SW480 (cell line): ENCODE measurements around the gene TBL1XR1.
"Not testable (repeated sequence)": the region's sequence is repeated elsewhere in the genome, so short reads cannot be mapped to it uniquely, and the experiment has no call there.

ENCODE experiments used
- DNase-seq: peaks from one replicate; pipeline ENCODE4 v3.0.0-alpha.2; 2016; ENCODE audit warnings: low spot score

TBL1XR1 gene

DNA sequence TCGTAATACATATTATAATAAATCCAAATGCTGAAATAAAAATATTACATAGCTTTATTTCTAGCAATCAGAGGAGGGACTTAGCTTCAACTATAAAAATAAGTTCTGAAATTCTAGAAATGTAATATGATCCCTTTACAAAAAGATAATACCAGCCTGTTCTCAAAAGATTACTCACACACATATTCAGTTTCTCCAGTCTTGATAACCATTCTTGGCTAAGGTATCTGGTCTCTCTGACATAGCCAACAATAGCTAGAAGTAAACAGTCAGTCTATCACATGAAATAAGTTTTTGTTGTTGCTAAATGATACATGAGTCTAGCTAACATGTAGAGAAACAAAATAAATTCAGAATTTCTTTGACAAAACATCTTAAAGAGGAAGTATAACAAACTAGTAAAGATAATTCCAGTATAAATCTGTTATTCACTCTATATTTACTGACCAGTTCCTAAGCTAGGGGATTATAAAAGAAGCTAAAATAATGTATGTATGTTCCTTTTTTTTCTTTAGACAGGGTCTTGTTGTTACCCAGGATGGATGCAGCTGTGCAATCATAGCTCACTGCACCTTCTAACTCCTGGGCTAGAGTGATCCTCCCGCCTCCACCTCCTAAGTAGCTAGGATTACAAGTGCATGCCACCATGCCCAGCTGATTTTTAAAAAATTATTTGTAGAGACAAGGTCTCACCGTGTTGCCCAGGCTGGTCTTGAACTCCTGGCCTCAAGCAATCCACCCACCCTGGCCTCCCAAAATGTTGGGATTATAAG is 170.6 kb downstream of the TBL1XR1 start:
- no peak for DNase-seq

DNA sequence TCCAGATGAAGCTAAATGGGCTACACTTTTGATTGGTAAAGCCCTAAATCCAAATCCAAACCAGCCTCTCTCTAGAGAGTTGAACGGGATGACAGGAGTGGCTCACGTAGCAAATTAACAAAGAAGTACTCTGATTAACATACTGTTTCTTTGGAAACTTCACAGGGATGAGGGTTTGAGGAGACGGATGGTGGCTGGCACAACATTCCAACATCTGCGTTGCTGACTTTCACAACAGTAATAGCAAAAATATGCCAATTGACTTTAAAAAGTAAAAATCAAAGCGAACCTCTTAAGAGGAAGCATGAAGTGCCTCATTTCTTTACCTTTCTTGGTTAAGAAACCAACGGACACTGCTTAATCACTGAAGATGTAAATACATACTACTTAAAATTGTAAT is 181.4 kb downstream of the TBL1XR1 start:
- DNase-seq: no peak

DNA sequence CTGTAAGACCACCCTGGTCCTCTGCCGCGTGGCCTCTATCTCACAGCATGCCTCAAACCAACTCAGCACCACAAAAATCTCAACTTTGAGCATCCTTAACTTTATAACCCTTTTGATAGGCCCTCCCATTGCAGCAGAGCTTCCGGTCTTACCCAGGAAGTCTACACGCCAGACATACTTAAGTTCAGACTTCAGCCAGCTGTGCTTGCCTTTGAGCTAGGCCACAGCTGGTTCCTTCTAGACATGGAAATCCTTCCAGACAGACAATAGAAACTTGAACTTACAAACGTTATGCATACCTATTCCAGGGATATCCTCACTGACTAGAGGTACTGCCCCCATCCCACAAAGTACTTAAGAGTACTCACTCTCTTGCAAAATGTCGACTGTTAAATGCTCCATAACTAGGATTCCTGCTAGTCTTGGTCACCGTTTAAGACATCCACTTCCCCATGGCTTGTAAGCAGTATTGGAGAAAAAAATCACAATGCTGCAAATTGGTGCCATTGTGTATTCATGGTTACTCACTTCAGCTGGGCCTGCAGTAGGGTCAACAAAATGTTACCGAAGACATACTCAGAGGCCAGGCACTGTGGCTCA is 183.5 kb downstream of the TBL1XR1 start:
- DNase-seq: no peak

DNA sequence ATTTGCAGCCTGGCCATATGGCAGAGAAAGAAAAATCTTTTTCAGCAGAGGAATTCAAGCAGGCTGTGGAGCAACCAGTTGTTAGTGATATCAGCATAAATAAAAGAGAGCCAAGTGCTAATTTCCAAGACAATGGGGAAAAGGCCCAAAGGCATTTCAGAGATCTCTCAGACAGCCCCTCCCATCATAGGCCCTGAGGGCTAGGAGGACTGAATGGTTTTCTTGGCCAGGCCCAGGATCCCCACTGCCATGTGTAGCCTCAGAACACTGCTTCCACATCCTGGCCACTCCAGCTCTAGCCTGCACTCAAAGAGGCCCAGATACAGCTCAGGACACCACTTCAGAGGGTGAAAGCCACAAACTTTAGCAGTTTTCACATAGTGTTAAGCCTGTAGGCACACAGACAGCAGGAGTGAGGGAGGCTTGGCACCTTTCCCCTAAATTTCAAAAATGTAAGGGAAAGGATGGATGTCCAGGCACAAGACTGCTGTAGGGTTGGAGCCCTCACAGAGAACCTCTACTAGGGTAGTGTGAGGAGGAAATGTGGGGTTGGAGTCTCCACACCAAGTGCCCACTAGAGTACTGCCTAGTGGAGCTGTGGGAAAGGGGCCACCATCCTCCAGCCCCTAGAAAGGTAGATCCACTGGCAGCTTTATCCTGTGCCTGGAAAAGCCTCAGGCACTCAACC is 191.4 kb downstream of the TBL1XR1 start:
- DNase-seq: no peak

DNA sequence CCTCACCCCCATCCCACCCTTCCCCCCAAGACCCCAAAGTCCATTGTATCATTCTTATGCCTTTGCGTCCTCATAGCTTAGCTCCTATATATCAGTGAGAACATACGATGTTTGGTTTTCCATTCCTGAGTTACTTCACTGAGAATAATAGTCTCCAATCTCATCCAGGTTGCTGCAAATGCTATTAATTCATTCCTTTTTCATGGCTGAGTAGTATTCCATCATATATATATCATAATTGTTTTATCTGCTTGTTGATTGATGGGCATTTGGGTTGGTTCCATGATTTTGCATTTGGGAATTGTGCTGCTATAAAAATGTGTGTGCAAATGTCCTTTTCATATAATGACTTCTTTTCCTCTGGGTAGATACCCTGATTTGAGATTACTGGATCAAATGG is 197.1 kb downstream of the TBL1XR1 start:
- DNase-seq: not testable (repeated sequence)

DNA sequence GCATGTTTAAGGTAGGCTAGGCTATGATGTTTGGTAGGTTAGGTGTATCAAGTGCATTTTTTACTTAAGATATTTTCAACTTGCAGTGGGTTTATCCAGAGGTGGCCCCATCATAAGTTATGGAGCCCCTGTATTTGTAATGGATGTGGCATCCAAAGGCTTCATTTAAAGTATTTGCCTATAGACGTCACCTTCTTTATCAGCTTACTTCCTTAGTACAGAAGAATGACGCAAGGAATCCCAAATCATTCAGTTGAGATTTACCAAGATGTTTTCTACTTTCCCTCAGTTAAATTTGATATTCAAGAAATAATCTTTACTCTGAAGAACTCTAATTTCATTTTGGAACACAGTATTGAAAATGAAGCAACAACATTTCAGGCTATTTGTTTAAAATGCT is 201.3 kb downstream of the TBL1XR1 start:
- DNase-seq: no peak

DNA sequence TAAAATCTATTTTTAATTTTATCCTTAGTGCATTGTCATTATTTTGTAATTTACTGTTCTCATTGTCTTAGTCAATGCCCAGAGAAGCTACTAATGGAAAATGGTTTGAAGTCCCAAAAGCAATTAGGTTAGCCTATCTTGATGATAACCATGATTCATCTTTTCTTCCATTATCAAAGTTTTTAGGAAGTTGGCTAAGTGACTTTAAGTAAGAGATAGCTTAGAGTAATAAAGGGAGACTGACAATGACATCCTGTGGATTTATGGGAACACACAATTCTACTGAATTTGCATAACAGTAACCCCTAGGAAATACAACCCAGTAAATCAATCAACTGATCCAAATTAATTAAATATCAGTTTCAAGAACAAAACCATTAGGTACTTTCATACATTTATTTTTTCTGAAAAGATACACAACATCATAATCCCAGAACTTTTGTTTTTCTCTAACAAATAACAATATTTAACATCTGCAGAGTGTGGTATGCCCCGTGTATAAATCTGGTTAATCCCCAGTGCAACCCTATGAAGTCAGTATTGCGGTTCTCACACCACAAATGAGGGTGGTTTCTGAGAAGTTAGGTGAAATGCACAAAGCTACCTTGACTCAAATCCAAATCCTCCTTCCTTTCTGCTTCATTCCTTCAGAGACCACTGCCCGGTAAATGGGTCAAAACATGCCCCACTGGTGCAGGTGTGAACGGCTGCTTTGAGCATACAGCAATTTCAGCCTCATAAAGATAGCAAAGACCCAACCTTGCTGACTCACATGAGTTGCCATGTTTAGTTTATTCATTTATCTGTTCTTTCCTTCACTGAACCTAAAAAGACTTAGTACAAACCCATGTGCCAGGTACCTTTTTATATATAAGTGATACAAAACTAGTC is 202.1 kb downstream of the TBL1XR1 start:
- no peak for DNase-seq

DNA sequence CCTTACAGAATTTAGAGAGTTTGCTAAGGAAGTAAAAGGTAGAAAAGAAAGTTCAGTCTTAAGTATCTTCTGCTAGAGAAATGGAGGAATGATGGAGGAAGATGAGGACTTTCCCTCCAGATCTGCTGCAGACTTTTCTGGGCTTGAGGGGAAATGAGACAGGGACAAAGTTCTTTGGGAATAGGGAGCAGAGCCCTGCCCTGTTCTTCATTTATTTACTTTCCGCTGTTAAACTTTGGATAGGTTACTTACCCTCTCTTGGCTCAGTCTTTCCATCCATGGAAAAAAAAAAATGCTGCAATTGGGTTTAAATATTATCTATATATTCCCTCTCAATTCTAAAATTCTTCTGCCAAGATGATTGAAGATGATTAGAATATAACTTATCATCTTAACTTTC is 202.9 kb downstream of the TBL1XR1 start:
- no peak for DNase-seq

DNA sequence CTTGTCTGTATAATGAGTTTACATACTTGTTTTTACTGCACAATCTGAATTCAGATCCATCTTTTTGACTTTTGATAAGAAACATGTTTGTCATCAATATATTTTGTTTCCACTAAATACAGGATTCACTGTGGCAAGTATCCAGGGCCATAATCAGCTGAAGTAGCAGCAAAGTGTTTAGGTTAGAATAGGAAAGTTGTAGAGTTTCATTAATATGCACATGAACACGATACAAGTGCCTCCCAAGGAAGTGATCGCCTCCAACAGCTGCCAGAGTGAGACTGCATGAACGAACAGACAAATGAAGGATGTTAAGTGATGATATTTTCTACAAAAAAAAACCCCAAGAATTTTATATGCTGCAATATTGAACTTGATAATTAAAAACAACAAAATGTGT is 204.3 kb downstream of the TBL1XR1 start:
- DNase-seq: no peak

DNA sequence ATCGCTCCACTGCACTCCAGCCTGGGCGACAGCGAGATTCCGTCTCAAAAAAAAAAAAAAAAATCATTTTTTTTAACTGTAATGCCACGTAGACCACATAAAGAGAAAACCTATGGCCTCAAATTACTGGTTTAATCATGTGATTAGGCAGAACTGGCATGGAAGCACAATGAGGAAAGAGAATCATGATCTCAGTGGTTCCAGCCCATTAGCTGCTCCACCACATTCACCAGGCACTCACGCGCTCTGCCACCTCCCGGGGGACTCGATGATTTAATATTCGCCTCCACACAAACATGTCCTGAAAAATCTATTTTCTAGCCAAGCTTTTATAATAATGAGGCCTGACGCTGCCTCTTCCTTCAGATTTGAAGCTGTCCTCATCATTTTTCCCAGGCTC is 204.7 kb downstream of the TBL1XR1 start:
- DNase-seq: no peak

DNA sequence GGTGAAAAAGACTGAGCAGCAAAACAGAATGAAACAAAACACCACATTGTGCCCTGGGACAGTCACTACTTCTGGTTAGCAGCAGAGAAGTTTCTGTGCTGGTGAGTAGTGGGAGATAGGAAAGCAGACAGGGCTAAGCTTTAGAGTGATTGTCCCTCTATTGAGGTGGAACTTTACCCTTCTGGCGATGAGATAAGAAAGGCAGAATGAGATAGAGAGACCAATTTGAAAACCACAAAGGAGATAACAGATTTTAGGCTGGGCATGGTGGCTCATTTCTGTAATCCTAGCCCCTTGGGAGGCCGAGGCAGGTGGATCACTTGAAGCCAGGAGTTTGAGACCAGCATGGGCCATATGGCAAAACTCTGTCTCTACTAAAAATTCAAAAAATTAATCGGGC is 208.5 kb downstream of the TBL1XR1 start:
- DNase-seq: no peak

DNA sequence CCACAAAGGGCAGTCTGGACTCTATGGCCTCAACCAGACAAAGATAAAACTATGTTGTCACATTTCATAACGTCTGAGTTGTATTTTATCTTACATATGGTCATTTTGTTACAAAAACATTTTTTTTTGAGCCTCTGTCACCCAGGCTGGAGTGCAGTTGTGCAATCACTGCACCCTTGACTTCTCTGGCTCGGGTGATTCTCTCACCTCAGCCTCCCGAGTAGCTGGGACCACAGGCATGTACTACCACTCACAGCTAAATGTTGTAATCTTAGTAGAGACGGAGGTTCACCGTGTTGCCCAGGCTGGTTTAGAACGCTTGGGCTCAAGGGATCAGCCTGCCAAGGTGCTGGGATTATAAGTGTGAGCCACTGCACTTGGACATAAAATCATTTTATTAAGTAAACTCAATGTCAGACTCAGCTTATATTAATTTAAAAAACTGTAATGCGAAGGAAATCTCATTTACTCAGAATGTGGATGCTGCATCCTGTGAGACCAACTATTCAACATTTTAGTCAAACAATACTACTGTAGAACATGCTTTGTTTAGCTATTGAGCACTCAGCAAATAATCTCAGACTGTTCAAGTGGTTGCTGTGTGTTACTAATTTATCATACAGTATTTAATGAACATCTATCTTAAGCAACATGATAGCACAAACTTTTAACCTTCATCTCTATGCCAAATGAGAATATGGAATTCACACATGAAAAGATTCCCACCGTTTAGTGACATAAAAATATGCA is 209.2 kb downstream of the TBL1XR1 start:
- no peak for DNase-seq

DNA sequence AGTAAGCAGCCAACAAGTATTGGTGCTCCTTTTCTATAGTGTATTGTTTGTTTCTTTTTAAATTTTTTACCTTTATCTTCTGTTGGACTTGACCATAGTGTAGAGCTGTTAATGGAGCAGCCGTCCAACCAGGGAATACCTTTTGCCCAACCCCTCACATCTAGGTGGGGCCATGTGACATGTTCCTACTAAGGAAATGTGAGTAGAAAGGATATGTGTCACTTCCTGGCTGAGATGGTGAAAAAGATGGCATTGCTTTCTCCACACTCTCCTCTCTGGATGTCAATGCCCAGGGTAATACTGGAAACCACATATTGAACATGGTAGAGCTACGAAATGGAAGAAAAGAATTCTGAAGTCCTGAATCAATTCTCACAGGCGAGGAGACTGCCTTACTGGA is 218.8 kb downstream of the TBL1XR1 start:
- no peak for DNase-seq

DNA sequence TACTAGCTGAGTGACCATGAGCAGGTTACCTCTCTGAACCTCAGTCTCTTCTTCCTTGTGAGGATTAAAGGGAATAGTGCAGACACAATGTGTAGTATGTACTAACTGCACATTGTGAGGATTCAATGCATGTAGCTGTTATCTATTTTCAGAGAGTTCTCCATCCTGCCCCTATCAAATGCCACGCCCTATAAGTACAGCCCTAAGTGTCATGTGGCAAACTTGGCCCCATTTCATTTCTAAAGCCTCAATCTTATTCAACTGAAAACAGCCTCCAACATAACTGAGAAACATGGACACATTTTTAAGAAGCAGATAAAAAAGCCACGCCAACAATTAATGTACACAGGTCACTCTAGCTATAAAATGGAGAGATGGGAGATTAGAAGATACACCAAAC is 220.0 kb downstream of the TBL1XR1 start:
- DNase-seq: no peak

DNA sequence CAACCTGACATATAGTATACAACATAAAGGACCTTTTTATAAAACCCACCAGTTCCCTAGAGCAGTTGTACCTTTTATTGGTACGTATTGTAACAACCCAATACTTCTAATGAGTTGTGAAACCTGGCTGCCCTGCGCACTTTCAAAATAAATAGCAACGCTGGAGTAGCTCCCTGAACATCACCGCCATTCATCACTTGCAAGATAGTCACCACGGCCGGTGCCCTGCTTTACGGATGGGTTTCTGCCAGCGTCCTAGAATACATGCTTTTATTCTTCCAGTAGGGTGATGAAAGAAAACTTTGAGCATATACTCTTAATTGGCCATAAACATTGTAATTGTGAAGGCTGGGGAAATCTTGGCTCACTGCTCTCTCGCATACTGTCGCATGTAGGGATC is 220.7 kb downstream of the TBL1XR1 start:
- DNase-seq: no peak

DNA sequence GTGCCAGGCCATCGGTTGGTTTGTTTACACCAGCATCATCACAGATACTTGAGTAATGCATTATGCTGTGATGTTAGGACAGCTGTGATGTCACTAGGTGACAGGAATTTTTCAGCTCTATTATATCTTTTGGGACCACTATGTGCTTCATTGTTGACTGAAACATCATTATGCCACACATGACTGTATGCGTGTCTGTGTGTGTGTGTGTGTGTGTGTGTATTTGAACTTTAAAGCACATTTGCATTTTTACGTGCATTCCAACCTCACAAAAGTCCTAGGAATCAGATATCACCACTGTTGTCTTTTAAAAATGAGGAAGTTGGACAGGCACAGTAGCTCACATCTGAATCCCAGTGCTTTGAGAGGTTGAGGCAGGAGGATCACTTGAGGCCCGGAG is 223.0 kb downstream of the TBL1XR1 start:
- no peak for DNase-seq

DNA sequence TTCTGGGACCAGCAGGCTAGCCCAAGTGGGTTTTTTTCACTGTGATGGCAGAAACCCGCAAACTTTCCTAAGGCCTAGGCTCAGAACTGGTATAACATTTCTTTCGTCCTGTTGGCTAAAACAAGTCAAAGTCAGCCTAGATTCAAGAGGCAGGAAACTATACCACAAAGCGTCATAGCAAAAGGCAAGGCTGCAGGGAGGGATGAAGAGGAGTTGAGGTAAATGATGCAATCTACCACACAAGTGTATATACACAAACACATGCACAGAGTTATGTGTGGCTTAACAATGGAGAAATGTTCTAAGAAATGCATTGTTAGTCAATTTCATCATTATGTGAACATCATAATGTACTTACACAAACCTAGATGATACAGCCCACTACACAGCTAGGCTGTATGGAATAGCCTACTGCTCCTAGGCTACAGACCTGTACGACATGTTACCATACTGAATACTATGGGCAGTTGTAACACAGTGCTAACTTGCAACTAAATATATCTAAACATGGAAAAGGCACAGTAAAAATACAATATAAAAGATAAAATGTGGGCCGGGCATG is 225.6 kb downstream of the TBL1XR1 start:
- DNase-seq: no peak

DNA sequence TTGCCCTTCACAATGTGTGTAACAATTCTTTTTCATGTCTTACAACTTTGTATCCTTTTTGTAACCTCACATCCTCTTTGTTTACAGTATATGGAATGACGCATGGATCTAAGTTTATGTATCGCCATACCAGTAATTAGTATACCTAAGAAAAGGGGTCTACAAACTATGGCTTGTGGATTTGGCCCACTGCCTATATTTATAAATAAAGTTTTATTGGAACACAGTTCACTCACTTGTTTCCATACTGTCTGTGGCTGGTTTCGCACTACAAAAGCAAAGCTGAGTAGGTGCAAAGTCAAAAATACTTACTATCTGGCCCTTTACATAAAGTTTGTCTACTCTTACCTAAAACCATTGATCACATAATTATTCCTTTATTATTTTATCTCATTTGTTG is 226.5 kb downstream of the TBL1XR1 start:
- DNase-seq: no peak

DNA sequence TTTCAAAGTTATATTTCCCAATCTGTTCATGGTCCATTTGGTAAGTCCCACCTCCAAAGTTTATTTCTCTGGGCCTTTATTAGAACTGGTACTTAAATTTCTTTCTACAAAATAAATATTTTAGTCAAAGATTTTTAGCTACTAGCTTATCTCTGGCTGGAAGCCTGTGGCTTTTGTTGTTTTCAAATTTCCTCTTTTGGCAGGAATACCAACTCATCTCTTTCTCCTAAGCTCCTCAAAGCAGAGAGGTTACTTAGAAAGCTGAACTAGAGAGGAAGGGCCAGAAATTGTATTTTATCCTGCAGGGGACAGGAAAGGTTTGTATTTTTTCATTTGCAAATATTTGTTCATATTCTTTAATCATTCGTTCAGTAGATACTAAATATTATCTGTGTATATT is 227.8 kb downstream of the TBL1XR1 start:
- DNase-seq: no peak
